NK-92 treated with Interleukin-12 subunit alpha and Interleukin-12 subunit beta, amount 100 ng/mL, for 24 hours (cell line): Measurements from ENCODE around the gene GIMAP7.
A peak's percentile ranks its signal among the peaks of the same experiment; 100 is the strongest.
"Not testable (repeated sequence)": the region's sequence is repeated elsewhere in the genome, so short reads cannot be mapped to it uniquely, and the experiment has no call there.

Experiments used
- DNase-seq: peaks from one replicate; lab custom pipeline; 2025; lab: John Stamatoyannopoulos, UW

GIMAP7 gene

DNA sequence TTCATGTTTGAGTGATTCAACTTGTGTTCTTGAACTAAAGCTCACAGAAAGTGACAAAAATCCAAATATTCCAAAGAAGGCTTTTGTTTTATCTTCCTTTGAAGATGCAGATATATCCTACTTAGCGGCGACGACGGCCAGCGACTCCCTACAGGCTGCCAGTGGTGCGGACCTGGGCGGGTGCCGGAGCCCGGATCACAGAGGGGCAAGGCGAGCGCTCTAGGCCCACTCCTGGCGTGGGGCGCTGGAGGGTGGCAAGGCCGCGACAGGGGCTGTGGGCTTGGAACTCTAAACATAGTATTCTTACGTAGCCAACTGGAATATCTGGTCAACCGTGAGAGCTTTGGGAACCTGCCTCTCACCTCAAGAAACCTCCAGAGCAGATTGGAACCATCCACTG lies 914 bp upstream of the GIMAP7 start:
- DNase-seq, result no peak

GRCh38 chr7:150515248-150516147 lies 826 bp downstream of the GIMAP7 start:
- no peak for DNase-seq

DNA sequence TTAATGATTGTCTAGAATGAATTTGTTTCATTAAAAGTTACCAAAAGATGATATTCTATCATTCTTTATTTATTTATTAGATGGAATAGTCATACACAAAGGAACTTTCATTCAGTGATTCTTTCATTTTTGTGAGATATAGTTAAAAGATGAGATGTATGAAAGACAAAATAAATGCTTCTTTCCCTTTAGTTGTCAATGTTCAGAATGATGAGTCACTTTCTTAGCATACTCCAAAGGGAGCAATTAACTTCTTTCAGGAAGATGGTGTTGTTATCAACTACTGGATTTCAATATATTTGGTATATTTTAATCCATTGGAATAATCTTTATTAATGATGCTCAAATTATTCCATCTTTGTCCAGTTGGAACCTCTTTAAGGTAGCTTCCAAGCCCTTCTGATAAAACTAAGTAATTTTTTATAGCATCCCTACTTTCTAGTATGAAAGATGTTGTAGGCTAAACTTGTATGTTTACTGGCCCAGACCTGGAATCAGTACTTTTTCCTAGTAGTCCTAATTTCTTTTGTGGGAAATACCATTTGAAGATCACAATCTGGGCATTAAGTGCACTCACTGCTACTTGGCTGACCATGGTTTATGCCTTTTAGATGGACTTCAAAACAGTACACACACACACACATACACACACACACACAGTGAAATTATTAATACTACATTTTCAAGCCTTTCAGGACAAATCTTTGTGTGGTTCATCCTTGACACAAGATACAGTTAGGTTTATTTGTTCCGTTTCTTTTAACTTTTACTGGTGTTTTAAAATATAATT lies 2.5 kb downstream of the GIMAP7 start:
- no peak for DNase-seq

- DNase-seq, result no peak
Measured at GRCh38 chr7:150519310-150519709, 4.6 kb downstream of the GIMAP7 start.

DNA sequence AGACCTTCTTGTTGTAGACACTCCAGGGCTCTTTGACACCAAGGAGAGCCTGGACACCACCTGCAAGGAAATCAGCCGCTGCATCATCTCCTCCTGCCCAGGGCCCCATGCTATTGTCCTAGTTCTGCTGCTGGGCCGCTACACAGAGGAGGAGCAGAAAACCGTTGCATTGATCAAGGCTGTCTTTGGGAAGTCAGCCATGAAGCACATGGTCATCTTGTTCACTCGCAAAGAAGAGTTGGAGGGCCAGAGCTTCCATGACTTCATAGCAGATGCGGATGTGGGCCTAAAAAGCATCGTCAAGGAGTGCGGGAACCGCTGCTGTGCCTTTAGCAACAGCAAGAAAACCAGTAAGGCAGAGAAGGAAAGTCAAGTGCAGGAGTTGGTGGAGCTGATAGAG lies 5.5 kb downstream of the GIMAP7 start:
- DNase-seq, result no peak

- not testable (repeated sequence) for DNase-seq
Measured at GRCh38 chr7:150522931-150523330, 8.3 kb downstream of the GIMAP7 start.

GRCh38 chr7:150524018-150524417 lies 9.3 kb downstream of the GIMAP7 start:
- no peak for DNase-seq

DNA sequence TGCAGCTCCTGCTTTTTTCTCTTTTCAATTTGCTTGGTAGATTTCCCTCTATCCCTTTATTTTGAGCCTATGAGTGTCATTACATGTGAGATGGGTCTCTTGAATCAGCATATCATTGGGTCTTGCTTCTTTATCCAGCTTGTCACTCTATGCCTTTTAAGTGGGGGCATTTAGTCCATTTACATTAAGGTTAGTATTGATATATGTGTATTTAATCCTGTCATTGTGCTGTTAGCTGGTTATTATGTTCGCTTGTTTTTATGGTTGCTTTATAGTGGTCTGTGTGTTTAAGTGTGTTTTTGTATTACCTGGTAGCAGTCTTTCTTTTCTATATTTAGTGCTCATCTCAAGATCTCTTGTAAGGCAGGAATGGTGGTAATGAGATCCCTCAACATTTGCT lies 17.0 kb downstream of the GIMAP7 start:
- DNase-seq, result no peak

- DNase-seq, result no peak
Measured at GRCh38 chr7:150538259-150538658, 23.6 kb downstream of the GIMAP7 start.

GRCh38 chr7:150553163-150553562 lies 38.5 kb downstream of the GIMAP7 start:
- DNase-seq, result no peak

DNA sequence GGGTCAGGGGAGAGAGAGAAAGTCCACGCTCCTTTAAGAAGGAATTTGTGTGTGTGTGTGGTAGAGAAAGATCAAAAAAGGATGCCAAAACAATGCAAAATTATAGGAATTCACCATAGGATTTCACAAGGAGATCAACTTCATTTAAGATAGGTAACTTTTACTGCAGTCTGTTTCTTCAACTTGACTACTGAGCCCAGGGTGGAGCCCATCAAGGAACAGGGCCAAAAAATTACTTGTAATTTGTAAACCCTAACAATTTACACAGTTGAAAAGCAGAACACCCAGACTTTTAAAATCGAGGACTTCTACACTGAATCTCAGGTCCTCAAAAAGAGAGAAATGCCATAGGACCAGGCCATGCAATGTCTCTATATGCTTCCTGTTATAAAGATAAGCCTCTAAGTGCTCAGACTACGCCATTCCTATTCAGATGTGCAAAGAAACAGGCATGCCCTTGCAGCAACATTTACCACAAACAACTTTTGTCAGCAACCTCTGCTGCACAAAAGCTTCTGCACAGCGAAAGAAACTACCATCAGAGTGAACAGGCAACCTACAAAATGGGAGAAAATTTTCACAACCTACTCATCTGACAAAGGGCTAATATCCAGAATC lies 42.0 kb downstream of the GIMAP7 start:
- no peak for DNase-seq

GRCh38 chr7:150560486-150560885 lies 45.8 kb downstream of the GIMAP7 start:
- no peak for DNase-seq

DNA sequence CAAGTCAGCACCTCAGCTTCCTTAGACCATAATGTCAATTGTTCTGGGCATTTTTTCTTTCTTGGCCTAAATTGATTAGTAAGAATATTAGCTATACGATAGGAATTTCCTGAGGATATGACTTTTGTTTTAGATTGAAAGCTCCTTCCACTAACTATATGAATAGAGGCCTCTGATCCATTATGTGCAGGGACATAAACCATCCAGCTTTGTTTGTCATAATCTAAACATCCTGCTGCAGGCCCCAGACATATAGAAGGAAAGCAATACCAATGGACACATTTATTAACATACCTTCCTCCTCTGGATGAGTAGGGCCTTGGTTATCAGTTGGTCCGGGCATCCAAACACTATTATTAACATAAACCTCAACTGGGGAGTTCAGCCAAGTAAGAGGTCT lies 48.2 kb downstream of the GIMAP7 start:
- DNase-seq, result no peak

- no peak for DNase-seq
Measured at GRCh38 chr7:150564006-150564405, 49.3 kb downstream of the GIMAP7 start.

DNA sequence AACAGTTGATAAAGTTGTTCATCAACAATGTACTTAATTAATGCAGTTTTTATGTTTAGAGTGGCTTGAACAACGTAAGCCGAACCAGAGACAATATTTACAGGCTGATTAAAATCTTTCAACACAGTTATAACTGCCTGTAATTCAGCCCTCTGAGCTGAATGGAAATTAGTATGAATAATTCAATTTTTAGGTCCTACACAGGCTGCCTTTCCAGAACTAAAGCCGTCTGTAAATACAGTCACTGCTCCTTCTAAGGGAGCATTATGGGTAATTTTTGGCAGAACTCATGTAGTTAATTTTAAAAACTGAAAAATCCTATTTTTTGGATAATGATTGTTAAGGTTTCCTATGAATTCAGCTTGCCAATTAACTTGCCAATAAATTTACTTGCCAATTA lies 49.9 kb downstream of the GIMAP7 start:
- no peak for DNase-seq

DNA sequence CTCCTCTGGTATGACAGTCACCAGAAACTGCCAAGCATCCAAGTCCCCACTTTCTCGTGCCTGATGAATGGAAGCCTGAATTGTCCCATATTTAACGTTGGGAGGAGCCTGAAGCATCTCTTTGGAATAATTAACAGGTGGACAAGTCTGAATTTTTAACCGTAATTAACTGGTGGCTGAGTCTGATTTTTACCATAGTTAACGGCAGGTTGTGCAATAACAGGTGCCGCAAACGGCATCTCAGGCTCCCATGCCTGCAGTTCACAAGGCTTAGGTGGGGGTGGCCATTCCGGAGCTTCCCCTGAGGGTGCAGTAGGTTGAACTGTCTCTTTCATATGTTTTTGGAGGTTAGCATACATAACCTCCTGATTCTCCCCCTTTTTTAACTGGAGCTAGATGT lies 50.6 kb downstream of the GIMAP7 start:
- no peak for DNase-seq

DNA sequence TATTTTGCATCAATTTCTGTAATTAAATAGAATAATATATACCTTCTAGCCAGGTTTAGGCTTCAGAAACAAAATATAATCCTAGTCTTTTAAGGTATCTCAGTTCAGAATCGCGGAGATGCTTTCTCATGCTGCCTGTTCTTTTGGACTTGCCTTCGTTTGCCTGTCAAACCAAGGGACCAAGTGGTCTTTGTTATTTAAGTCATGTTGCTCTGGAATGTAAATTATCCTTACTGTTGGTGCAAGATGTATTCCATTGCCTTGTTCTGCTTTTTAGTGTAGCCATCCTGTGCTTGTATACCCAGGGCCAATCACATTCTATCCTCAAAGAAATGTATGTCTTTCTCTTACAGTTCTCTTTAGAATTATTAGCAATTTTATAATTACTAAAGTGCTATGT lies 51.5 kb downstream of the GIMAP7 start:
- no peak for DNase-seq

DNA sequence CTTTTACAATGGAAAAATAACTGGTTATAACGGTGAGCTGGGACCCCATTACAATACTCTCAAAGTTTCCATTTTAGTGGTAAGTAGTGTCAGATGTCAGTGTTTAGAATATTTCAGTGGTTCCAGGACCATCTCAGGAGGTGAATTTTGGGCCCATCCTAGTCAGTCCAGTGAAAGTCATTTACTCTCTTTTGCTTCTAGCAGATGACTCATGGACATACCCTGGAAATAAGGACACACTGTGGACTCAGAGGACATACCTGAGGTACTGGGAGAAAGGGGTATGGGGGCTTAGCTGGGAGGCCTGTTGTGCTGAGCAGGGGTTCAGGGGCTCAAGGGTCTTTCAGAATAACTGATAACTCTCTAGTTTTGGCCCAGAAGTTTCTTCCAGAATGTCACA lies 51.9 kb downstream of the GIMAP7 start:
- DNase-seq, result no peak

DNA sequence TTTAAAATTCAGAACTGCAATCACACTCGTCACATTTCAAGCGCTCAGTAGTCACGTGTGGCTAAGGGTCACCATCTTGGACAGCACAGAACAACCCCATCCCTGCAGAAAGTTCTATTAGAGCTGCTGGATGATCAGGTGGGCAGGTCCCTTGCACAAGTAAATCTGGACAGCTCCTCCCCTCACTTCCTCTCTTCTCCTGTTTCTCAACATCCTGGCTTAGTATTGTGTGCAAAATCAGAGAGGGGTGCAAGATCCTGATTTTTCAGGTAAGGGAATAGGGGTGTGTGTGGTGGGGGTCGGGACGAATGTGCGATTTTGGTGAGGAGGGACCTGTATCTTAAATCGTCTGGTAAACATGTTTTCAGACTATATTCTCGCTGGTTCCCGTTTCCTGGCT lies 52.5 kb downstream of the GIMAP7 start, which contains the start of gene GIMAP4:
TSS of gene GIMAP4 (plus strand) at position 222 of the 400 bp plus-strand sequence. CDS start 2,512 bp downstream, outside the sequence.
- DNase-seq, result peak; percentile 53

DNA sequence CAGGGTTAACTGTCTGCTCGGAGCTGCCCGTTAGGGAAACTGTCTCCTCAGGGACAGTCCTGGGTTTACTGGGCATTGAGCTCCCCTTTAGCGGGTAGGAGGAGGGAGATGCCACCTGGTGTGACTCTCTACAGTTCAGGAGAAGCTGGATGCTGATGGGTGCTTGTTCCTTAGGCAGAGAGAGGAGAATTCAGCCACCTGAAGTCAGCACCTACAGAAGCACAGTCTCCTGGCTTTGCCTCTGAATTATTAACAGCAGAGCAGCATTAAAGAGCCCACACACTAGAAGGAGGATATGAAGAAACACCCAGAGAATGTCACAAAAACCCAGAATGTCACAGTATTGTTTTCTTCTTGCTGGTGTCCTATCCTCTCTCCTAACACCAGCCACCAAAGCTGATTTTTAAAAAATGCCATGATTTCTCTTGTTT lies 53.2 kb downstream of the GIMAP7 start:
- DNase-seq, result no peak

DNA sequence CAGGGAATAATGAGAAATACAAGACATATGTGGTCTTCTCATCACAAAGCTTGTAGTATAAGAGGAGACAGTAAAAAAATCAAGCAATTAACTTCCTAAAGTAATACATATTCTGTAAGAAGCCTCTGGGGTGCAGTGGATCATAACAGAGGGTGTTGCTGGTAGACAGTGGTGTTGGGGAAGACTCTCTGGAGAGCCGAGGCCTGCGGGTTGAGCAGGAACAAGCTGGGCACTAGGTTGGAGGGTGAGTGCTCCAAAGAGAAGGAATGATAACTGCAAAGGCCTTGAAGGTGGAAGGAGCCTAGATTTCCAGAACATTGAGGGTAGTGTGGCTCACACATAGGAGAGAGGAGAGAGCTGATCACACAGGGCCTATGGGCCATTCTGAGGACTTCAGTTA lies 54.0 kb downstream of the GIMAP7 start:
- DNase-seq, result no peak

- no peak for DNase-seq
Measured at GRCh38 chr7:150569245-150569955, 54.7 kb downstream of the GIMAP7 start.
